DND-41 (cell line): ENCODE results near the gene CAPN15.
"Not testable (repeated sequence)": the region's sequence is repeated elsewhere in the genome, so short reads cannot be mapped to it uniquely, and the experiment has no call there.

Source experiments
- EZH2 ChIP-seq: IDR thresholded peaks from 3 replicates; pipeline ENCODE4 v1.6.1; 2012; ENCODE audit warnings: borderline replicate concordance, low read depth, mild to moderate bottlenecking, moderate library complexity, low read length, inconsistent platforms; ENCODE audit not compliant: severe bottlenecking
- TF ChIP-seq, protein P1 (sequence below): IDR thresholded peaks from 2 replicates; pipeline ENCODE4 v1.5.1; 2012; ENCODE audit warnings: borderline replicate concordance, low read length, moderate library complexity, mild to moderate bottlenecking; ENCODE audit not compliant: poor library complexity, severe bottlenecking; ENCODE audit errors: extremely low read depth

DNA sequence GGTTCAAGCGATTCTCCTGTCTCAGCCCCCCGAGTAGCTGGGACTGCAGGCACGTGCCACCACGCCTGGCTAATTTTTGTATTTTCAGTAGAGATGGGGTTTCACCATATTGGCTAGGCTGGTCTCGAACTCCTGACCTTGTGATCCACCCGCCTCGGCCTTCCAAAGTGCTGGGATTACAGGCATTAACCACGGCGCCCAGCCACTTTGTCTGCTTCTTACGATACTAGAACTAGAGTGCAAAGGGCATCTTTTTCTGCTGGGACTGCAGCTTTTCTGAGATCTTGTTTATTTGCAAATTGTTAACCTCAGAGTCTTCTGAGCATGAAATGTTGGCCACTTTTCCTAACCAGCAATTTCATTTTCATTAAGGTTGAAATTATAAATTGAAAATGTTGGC, 49.2 kb upstream of the CAPN15 start:
- TF ChIP-seq, protein P1, sequence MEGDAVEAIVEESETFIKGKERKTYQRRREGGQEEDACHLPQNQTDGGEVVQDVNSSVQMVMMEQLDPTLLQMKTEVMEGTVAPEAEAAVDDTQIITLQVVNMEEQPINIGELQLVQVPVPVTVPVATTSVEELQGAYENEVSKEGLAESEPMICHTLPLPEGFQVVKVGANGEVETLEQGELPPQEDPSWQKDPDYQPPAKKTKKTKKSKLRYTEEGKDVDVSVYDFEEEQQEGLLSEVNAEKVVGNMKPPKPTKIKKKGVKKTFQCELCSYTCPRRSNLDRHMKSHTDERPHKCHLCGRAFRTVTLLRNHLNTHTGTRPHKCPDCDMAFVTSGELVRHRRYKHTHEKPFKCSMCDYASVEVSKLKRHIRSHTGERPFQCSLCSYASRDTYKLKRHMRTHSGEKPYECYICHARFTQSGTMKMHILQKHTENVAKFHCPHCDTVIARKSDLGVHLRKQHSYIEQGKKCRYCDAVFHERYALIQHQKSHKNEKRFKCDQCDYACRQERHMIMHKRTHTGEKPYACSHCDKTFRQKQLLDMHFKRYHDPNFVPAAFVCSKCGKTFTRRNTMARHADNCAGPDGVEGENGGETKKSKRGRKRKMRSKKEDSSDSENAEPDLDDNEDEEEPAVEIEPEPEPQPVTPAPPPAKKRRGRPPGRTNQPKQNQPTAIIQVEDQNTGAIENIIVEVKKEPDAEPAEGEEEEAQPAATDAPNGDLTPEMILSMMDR = not testable (repeated sequence)
- TF ChIP-seq EZH2 = not testable (repeated sequence)
